NCI-H82 treated with DMSO at 0.1 percent for 48 hours (cell line): ENCODE results near the gene AGAP5.

Experiments used
- DNase-seq: peaks from one replicate; lab custom pipeline; 2025; ENCODE audit not compliant: unreplicated experiment; lab: John Stamatoyannopoulos, UW

AGAP5 gene

GRCh38 chr10:73655990-73656298 is 42.0 kb downstream of the AGAP5 start, which contains the start of gene SYNPO2L:
Gene SYNPO2L (minus strand): TSS chr10:73656029. CDS start chr10:73655922, 107 bp downstream.
- no peak for DNase-seq

GRCh38 chr10:73655257-73655989 is 42.5 kb downstream of the AGAP5 start:
- DNase-seq, result no peak

GRCh38 chr10:73653701-73654100 is 44.2 kb downstream of the AGAP5 start:
- DNase-seq, result peak; percentile 3

- no peak for DNase-seq
These were observed 44.7 kb downstream of the AGAP5 start for GRCh38 chr10:73653195-73653594.

GRCh38 chr10:73650537-73651331 is 47.2 kb downstream of the AGAP5 start:
- DNase-seq, result no peak

- DNase-seq, result no peak
These were observed 47.9 kb downstream of the AGAP5 start for GRCh38 chr10:73649876-73650536.

GRCh38 chr10:73648975-73649829 is 48.7 kb downstream of the AGAP5 start:
- DNase-seq, result no peak

- DNase-seq, result no peak
These were observed 49.8 kb downstream of the AGAP5 start for GRCh38 chr10:73647875-73648651.

GRCh38 chr10:73647211-73647874 is 50.6 kb downstream of the AGAP5 start:
- DNase-seq, result peak; percentile 68

- no peak for DNase-seq
These were observed 51.3 kb downstream of the AGAP5 start for GRCh38 chr10:73646598-73647041.

- DNase-seq, result no peak
These were observed 52.7 kb downstream of the AGAP5 start for GRCh38 chr10:73645251-73645650.

GRCh38 chr10:73644767-73645166 is 53.1 kb downstream of the AGAP5 start:
- DNase-seq, result no peak

GRCh38 chr10:73644015-73644743 is 53.7 kb downstream of the AGAP5 start:
- peak; percentile 28 for DNase-seq

- no peak for DNase-seq
These were observed 54.5 kb downstream of the AGAP5 start for GRCh38 chr10:73643362-73643761.

GRCh38 chr10:73641328-73642060 is 56.4 kb downstream of the AGAP5 start, which contains the start of gene MYOZ1:
Gene MYOZ1 (minus strand): TSS chr10:73641474. CDS start chr10:73640017, 1,457 bp downstream.
- no peak for DNase-seq

GRCh38 chr10:73639286-73639685 is 58.6 kb downstream of the AGAP5 start:
- no peak for DNase-seq

- DNase-seq, result no peak
These were observed 62.1 kb downstream of the AGAP5 start for GRCh38 chr10:73635781-73636180.

- DNase-seq, result no peak
These were observed 63.5 kb downstream of the AGAP5 start for GRCh38 chr10:73634421-73634820.
